HEK293 (cell line): ENCODE data around the gene EXT2.

Experiments used
- CTCF ChIA-PET: fragments of 350-600 bp; formaldehyde crosslinking; extraction: SDS; loops from one replicate; lab custom pipeline; 2021; ENCODE audit warnings: antibody characterized with exemption; lab: Yijun Ruan, JAX
- POLR2A ChIA-PET: fragments of 300-600 bp; formaldehyde crosslinking; extraction: SDS; loops from one replicate; lab custom pipeline; 2020; ENCODE audit warnings: antibody characterized with exemption, inconsistent platforms; lab: Yijun Ruan, JAX
- H3K27ac ChIP-seq: fragments of 200-500 bp; sonication (Bioruptor generic); 2 replicates; pipeline ENCODE4 v1.5.1; 2014; ENCODE audit warnings: low read depth, low read length, control low read depth, inconsistent platforms; ENCODE audit errors: extremely low read depth
- H3K36me3 ChIP-seq, 2 experiments: fragments of 200-500 bp in 1 of 2; sonication (Bioruptor generic) in 1 of 2; 1 replicate in 1 of 2; 2 replicates in 1 of 2; pipeline ENCODE4 v1.5.1; 2014 to 2017; ENCODE audit warnings: inconsistent platforms in 2 of 2, low read length in 2 of 2; ENCODE audit not compliant: control insufficient read depth in 2 of 2, insufficient read depth in 1 of 2
- H3K4me1 ChIP-seq: fragments of 200-500 bp; sonication (Bioruptor generic); 2 replicates; pipeline ENCODE4 v1.5.1; 2014; ENCODE audit warnings: mild to moderate bottlenecking, low read length, inconsistent platforms; ENCODE audit not compliant: control insufficient read depth, insufficient read depth
- H3K4me3 ChIP-seq: 2 replicates; pipeline ENCODE4 v1.5.1; 2011; ENCODE audit warnings: low read depth, mild to moderate bottlenecking, control low read depth, low read length, moderate library complexity
- H3K9me3 ChIP-seq: fragments of 200-500 bp; sonication (Bioruptor generic); 2 replicates; pipeline ENCODE4 v1.5.1; 2014; ENCODE audit warnings: low read depth, low read length, inconsistent platforms; ENCODE audit not compliant: control insufficient read depth, insufficient read depth
- ATF2 ChIP-seq: fragments of 450-650 bp; formaldehyde crosslinking; IDR thresholded peaks from 2 replicates; pipeline ENCODE4 v1.5.1; 2016; ENCODE audit warnings: missing biosample characterization, missing genetic modification characterization, low read depth
- FEZF1 ChIP-seq: fragments of 450-650 bp; formaldehyde crosslinking; IDR thresholded peaks from 2 replicates; pipeline ENCODE4 v1.5.1; 2016; ENCODE audit warnings: missing biosample characterization, missing genetic modification characterization
- HOXA7 ChIP-seq: sonication (generic); formaldehyde crosslinking; IDR thresholded peaks from 2 replicates; pipeline ENCODE4 v1.8.1; 2022; ENCODE audit warnings: missing genetic modification reagents, borderline replicate concordance
- SP2 ChIP-seq: fragments of 450-650 bp; formaldehyde crosslinking; IDR thresholded peaks from 2 replicates; pipeline ENCODE4 v1.5.1; 2016; ENCODE audit warnings: missing biosample characterization, missing genetic modification characterization
- SP3 ChIP-seq: fragments of 450-650 bp; formaldehyde crosslinking; IDR thresholded peaks from 2 replicates; pipeline ENCODE4 v1.5.1; 2016; ENCODE audit warnings: missing biosample characterization, missing genetic modification characterization
- TRIM28 ChIP-seq: IDR thresholded peaks from 2 replicates; pipeline ENCODE4 v1.6.1; 2011; ENCODE audit warnings: low read length, control low read depth, borderline replicate concordance
- ZBTB20 ChIP-seq: fragments of 450-650 bp; formaldehyde crosslinking; IDR thresholded peaks from 2 replicates; pipeline ENCODE4 v1.5.1; 2016; ENCODE audit warnings: missing biosample characterization, missing genetic modification characterization
- ZFHX2 ChIP-seq: fragments of 450-650 bp; formaldehyde crosslinking; conservative IDR thresholded peaks from 2 replicates; pipeline ENCODE4 v1.5.1; 2016; ENCODE audit warnings: missing biosample characterization, missing genetic modification characterization
- ZFP37 ChIP-seq: fragments of 450-650 bp; formaldehyde crosslinking; IDR thresholded peaks from 2 replicates; pipeline ENCODE4 v1.5.1; 2016; ENCODE audit warnings: missing biosample characterization, missing genetic modification characterization
- ZIC2 ChIP-seq: fragments of 450-650 bp; formaldehyde crosslinking; IDR thresholded peaks from 2 replicates; pipeline ENCODE4 v1.5.1; 2016; ENCODE audit warnings: missing biosample characterization, missing genetic modification characterization
- ZNF146 ChIP-seq: fragments of 450-650 bp; formaldehyde crosslinking; IDR thresholded peaks from 2 replicates; pipeline ENCODE4 v1.5.1; 2016; ENCODE audit warnings: missing biosample characterization, missing genetic modification characterization
- ZNF214 ChIP-seq: fragments of 450-650 bp; formaldehyde crosslinking; IDR thresholded peaks from 2 replicates; pipeline ENCODE4 v1.5.1; 2017; ENCODE audit warnings: missing biosample characterization, mild to moderate bottlenecking, missing genetic modification characterization, borderline replicate concordance
- ZNF223 ChIP-seq: fragments of 450-650 bp; formaldehyde crosslinking; IDR thresholded peaks from 2 replicates; pipeline ENCODE4 v1.5.1; 2016; ENCODE audit warnings: missing biosample characterization, missing genetic modification characterization
- ZNF248 ChIP-seq: fragments of 450-650 bp; formaldehyde crosslinking; IDR thresholded peaks from 2 replicates; pipeline ENCODE4 v1.5.1; 2017; ENCODE audit warnings: missing biosample characterization, missing genetic modification characterization
- ZNF274 ChIP-seq, 2 experiments: fragments of 200-500 bp in 1 of 2; fragments of 450-650 bp in 1 of 2; sonication (Bioruptor generic) in 1 of 2; formaldehyde crosslinking in 1 of 2; IDR thresholded peaks; 2 replicates each; pipeline versions ENCODE4 v1.5.1 to v1.6.1; 2014 to 2016; ENCODE audit warnings: borderline replicate concordance in 1 of 2, inconsistent platforms in 1 of 2, low read length in 1 of 2, missing biosample characterization in 1 of 2, missing genetic modification characterization in 1 of 2
- ZNF548 ChIP-seq: fragments of 450-650 bp; formaldehyde crosslinking; IDR thresholded peaks from 2 replicates; pipeline ENCODE4 v1.5.1; 2016; ENCODE audit warnings: missing biosample characterization, missing genetic modification characterization
- ZNF670 ChIP-seq: fragments of 450-650 bp; formaldehyde crosslinking; IDR thresholded peaks from 2 replicates; pipeline ENCODE4 v1.5.1; 2016; ENCODE audit warnings: missing biosample characterization, missing genetic modification characterization, low read depth
- ZNF692 ChIP-seq: fragments of 450-650 bp; formaldehyde crosslinking; IDR thresholded peaks from 2 replicates; pipeline ENCODE4 v1.5.1; 2016; ENCODE audit warnings: missing biosample characterization, missing genetic modification characterization

Gene EXT2

DNA sequence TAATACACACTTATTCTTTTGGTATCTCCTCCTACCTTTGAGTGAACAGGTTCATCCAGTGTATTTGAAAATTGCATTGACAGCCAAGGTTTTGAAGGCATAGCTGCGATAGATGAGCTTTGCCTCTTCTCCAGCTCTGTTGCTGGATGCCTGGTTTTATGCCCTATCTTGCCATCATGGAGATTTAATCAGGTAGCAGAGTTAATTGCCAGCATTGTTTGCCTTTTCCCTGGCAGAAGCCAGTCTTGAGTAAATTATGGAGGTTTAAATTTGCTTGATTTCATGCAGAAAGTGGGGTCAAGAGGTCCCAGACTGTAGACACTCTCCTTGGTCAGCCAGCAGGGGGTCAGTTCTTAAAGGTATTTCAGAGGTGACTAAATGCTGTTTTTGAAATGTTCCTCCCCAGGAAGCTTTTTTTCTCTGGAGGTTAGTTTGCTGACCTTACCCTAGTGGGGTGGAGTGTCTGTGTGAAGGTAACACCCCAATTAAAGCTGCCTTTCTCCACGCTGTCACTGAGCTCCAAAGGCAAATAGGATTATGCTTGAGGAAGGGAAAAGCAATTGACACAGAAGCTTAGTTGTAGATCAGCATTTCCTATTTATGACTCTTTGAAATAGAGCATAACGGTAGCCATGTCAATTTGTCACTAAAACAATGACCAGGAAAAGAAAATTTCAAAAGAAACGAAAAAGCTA, 96.0 kb downstream of the EXT2 start:
- Histone ChIP-seq H3K4me3 (no peak overlapping the region), H3K27ac (no peak overlapping the region), H3K9me3 (no peaks in the 10 kb centered on the region), H3K36me3 (peaks cover 0 to 14% of the 10 kb centered on the region in 2 experiments; a peak in 1 of 3 replicates), H3K4me1 (peaks cover 7% of the 10 kb centered on the region; the same call in 1 of the 2 replicates)
- ChIA-PET CTCF (interaction anchor here (0.6 to 1.4 kb wide), 3 partner anchors 12 to 96 kb away, joined by 3 to 5 read pairs (median 4); partner anchors contain the start of gene EXT2), POLR2A (no interaction called here)
- TF ChIP-seq FEZF1 (tag by site-specific recombination) (0 out of 2 replicates have a peak, but pooled peaks have one; percentile 19), ZIC2 (tag by site-specific recombination) (peak; percentile 22; the same call in 1 of the 2 replicates), ZNF248 (tag by site-specific recombination) (no peak)

- POLR2A ChIA-PET, result no interaction called here
These were observed 96.5 kb downstream of the EXT2 start for GRCh38 chr11:44192017-44192385.

GRCh38 chr11:44192462-44193100, 97.1 kb downstream of the EXT2 start:
- POLR2A ChIA-PET, result no interaction called here
- CTCF ChIA-PET, result no interaction called here

More at GRCh38 chr11:44192017-44192385, 96.5 kb downstream of the EXT2 start:
- no peak overlapping the region for H3K27ac ChIP-seq
- peaks cover 7% of the 10 kb centered on the region; the same call in 1 of the 2 replicates for H3K4me1 ChIP-seq
- TF ChIP-seq ZFHX2 (tag by site-specific recombination) (no peak), ATF2 (tag by site-specific recombination) (no peak), ZNF223 (tag by site-specific recombination) (no peak), ZNF692 (no peak), ZBTB20 (tag by site-specific recombination) (no peak), SP2 (tag by site-specific recombination) (no peak), ZFP37 (tag by site-specific recombination) (no peak), TRIM28 (no peak), ZNF548 (no peak), ZNF670 (tag by site-specific recombination) (no peak)
- TF ChIP-seq, all 188 proteins: peak for 0
- CTCF ChIA-PET, result interaction anchor here (0.6 to 0.7 kb wide), 2 partner anchors 64 to 97 kb away, joined by 3 to 4 read pairs; partner anchors contain the start of gene EXT2
- peaks cover 0 to 14% of the 10 kb centered on the region in 2 experiments; a peak in 1 of 3 replicates for H3K36me3 ChIP-seq
- no peak overlapping the region for H3K4me3 ChIP-seq
- H3K9me3 ChIP-seq, result no peaks in the 10 kb centered on the region

GRCh38 chr11:44193856-44194255, 98.4 kb downstream of the EXT2 start:
- no peak overlapping the region for H3K27ac ChIP-seq
- H3K9me3 ChIP-seq, result no peaks in the 10 kb centered on the region
- H3K4me1 ChIP-seq, result peaks cover 7% of the 10 kb centered on the region; the same call in 1 of the 2 replicates
- TF ChIP-seq ZNF146 (tag by site-specific recombination) (no peak), ZNF274 (IDR thresholded peaks at IDR 0.05; ENCODE audit: low read length) (no peak), ZNF274 (tag by site-specific recombination; IDR thresholded peaks at IDR 0.05; ENCODE audit: borderline replicate concordance) (no peak), SP3 (no peak), ZNF214 (tag by site-specific recombination) (no peak)
- H3K4me3 ChIP-seq, result no peak overlapping the region
- CTCF ChIA-PET, result no interaction called here
- POLR2A ChIA-PET, result no interaction called here
- H3K36me3 ChIP-seq, result peaks cover 0 to 15% of the 10 kb centered on the region in 2 experiments; a peak in 1 of 3 replicates

More at GRCh38 chr11:44192462-44193100, 97.1 kb downstream of the EXT2 start:
- no peak overlapping the region for H3K27ac ChIP-seq
- H3K9me3 ChIP-seq, result no peaks in the 10 kb centered on the region
- H3K4me1 ChIP-seq, result peaks cover 7% of the 10 kb centered on the region; the same call in 1 of the 2 replicates
- H3K36me3 ChIP-seq, result peaks cover 0 to 15% of the 10 kb centered on the region in 2 experiments; a peak in 1 of 3 replicates
- TF ChIP-seq HOXA7 (no peak), FEZF1 (tag by site-specific recombination) (no peak)
- H3K4me3 ChIP-seq, result no peak overlapping the region
